RWPE2 (cell line): ENCODE results near the gene RPL19.

Source experiments
- ATAC-seq: fragments of 200-7000 bp; cut with Tn5 transposase; 3 replicates; pipeline ENCODE4 v1.9.1; 2021; ENCODE audit warnings: low read depth
- DNase-seq: peaks from one replicate; pipeline ENCODE4 v3.0.0-alpha.2; 2020; ENCODE audit warnings: low spot score
- H3K27ac ChIP-seq: fragments of 450-650 bp; 2 replicates; pipeline ENCODE4 v1.5.1; 2017; ENCODE audit warnings: mild to moderate bottlenecking; ENCODE audit not compliant: poor library complexity, severe bottlenecking
- H3K27me3 ChIP-seq: fragments of 250-450 bp; sonication (Bioruptor Pico); 2 replicates; pipeline ENCODE4 v1.5.1; 2021; ENCODE audit warnings: mild to moderate bottlenecking, moderate library complexity; ENCODE audit not compliant: insufficient read depth, poor library complexity, severe bottlenecking
- H3K36me3 ChIP-seq: fragments of 250-450 bp; sonication (Bioruptor Pico); 2 replicates; pipeline ENCODE4 v1.5.1; 2020; ENCODE audit warnings: low read depth, mild to moderate bottlenecking, moderate library complexity
- H3K4me1 ChIP-seq: fragments of 250-450 bp; sonication (Bioruptor Pico); 2 replicates; pipeline ENCODE4 v1.5.1; 2021; ENCODE audit warnings: mild to moderate bottlenecking, moderate library complexity; ENCODE audit not compliant: insufficient read depth, poor library complexity, severe bottlenecking
- H3K4me3 ChIP-seq: fragments of 250-450 bp; sonication (Bioruptor Pico); 2 replicates; pipeline ENCODE4 v1.5.1; 2021; ENCODE audit warnings: mild to moderate bottlenecking, moderate library complexity; ENCODE audit not compliant: severe bottlenecking
- H3K9me3 ChIP-seq: fragments of 250-450 bp; sonication (Bioruptor Pico); 2 replicates; pipeline ENCODE4 v1.5.1; 2021; ENCODE audit warnings: mild to moderate bottlenecking, moderate library complexity; ENCODE audit not compliant: severe bottlenecking
- CTCF ChIP-seq: fragments of 450-650 bp; IDR thresholded peaks from one replicate; pipeline ENCODE4 v1.5.1; 2017; ENCODE audit warnings: mild to moderate bottlenecking, moderate library complexity; ENCODE audit not compliant: poor library complexity, severe bottlenecking

Gene RPL19

GRCh38 chr17:39153599-39154051 lies 46.5 kb upstream of the RPL19 start:
- no peak for TF ChIP-seq CTCF
- H3K4me3 ChIP-seq: peak overlapping the region; percentile 71
- no peaks in the 10 kb centered on the region for H3K36me3 ChIP-seq
- no peaks in the 10 kb centered on the region for H3K9me3 ChIP-seq
- peaks cover 10% of the 10 kb centered on the region for H3K27me3 ChIP-seq
- ATAC-seq: peak; percentile 51
- no peak for DNase-seq
- peak overlapping the region; percentile 45 for H3K27ac ChIP-seq
- no peaks in the 10 kb centered on the region for H3K4me1 ChIP-seq

- Histone ChIP-seq H3K27ac (no peak overlapping the region), H3K4me3 (no peak overlapping the region), H3K9me3 (no peaks in the 10 kb centered on the region), H3K27me3 (peaks cover 6% of the 10 kb centered on the region), H3K4me1 (no peaks in the 10 kb centered on the region), H3K36me3 (no peaks in the 10 kb centered on the region)
- DNase-seq (no peak), ATAC-seq (no peak)
- TF ChIP-seq CTCF: no peak
Observed at GRCh38 chr17:39155654-39156053, 44.4 kb upstream of the RPL19 start.

GRCh38 chr17:39156491-39156890 lies 43.6 kb upstream of the RPL19 start:
- TF ChIP-seq CTCF: no peak
- H3K27ac ChIP-seq: no peak overlapping the region
- H3K4me1 ChIP-seq: no peaks in the 10 kb centered on the region

GRCh38 chr17:39158623-39159022 lies 41.5 kb upstream of the RPL19 start:
- H3K27ac ChIP-seq: no peak overlapping the region
- ATAC-seq: no peak
- DNase-seq: no peak
- no peak for TF ChIP-seq CTCF
- no peak overlapping the region for H3K4me3 ChIP-seq
- H3K9me3 ChIP-seq: no peaks in the 10 kb centered on the region
- H3K36me3 ChIP-seq: no peaks in the 10 kb centered on the region
- H3K27me3 ChIP-seq: no peaks in the 10 kb centered on the region
- no peaks in the 10 kb centered on the region for H3K4me1 ChIP-seq

More at GRCh38 chr17:39156491-39156890, 43.6 kb upstream of the RPL19 start:
- Histone ChIP-seq H3K4me3 (no peak overlapping the region), H3K9me3 (no peaks in the 10 kb centered on the region), H3K36me3 (no peaks in the 10 kb centered on the region), H3K27me3 (no peaks in the 10 kb centered on the region)
- ATAC-seq (no peak), DNase-seq (no peak)

GRCh38 chr17:39161962-39162361 lies 38.1 kb upstream of the RPL19 start:
- TF ChIP-seq CTCF: no peak
- DNase-seq: no peak
- Histone ChIP-seq H3K27ac (no peak overlapping the region), H3K4me3 (no peak overlapping the region), H3K36me3 (no peaks in the 10 kb centered on the region), H3K9me3 (no peaks in the 10 kb centered on the region), H3K27me3 (no peaks in the 10 kb centered on the region), H3K4me1 (peaks cover 5% of the 10 kb centered on the region)
- no peak for ATAC-seq
